Prostate gland (tissue), 2 donors: ENCODE measurements around the gene CECR2. TPM values are rescaled to one million over a fixed set of nuclear protein-coding genes. Genes with fewer than 3 reads are reported as not detected.

Source experiments
- DNase-seq: peaks from one replicate; pipeline ENCODE4 v3.0.0-alpha.2; 2019; ENCODE audit warnings: low spot score
- H3K27ac ChIP-seq, 2 donors: fragments of 200-600 bp; sonication (generic); 2 replicates each; pipeline ENCODE4 v1.5.1; 2017 to 2019
- H3K27me3 ChIP-seq: fragments of 200-600 bp; sonication (generic); replicated peaks from 2 replicates; pipeline ENCODE4 v1.5.1; 2019; ENCODE audit not compliant: insufficient read depth
- H3K36me3 ChIP-seq, 2 donors: fragments of 200-600 bp; sonication (generic); 1 replicate in 1 of 2; 2 replicates in 1 of 2; pipeline versions ENCODE4 v1.5.1 to v1.8.1; 2017 to 2019
- H3K4me1 ChIP-seq: fragments of 200-600 bp; sonication (generic); replicated peaks from 2 replicates; pipeline ENCODE4 v1.5.1; 2019
- H3K4me3 ChIP-seq, 2 donors: fragments of 200-600 bp; sonication (generic); 2 replicates each; pipeline ENCODE4 v1.5.1; 2017 to 2019
- H3K9me3 ChIP-seq: fragments of 200-600 bp; sonication (generic); 2 replicates; pipeline ENCODE4 v1.5.1; 2017
- CTCF ChIP-seq, 4 experiments: fragments of 200-600 bp in 2 of 4; fragments of 450-650 bp in 2 of 4; sonication (generic) in 2 of 4; IDR thresholded peaks; 1 replicate in 3 of 4; 2 replicates in 1 of 4; pipeline ENCODE4 v1.5.1; 2016 to 2019; ENCODE audit warnings: antibody characterized with exemption in 4 of 4, mild to moderate bottlenecking in 2 of 4, moderate library complexity in 2 of 4
- POLR2A ChIP-seq: fragments of 450-650 bp; IDR thresholded peaks from one replicate; pipeline ENCODE4 v1.6.1; 2016; ENCODE audit warnings: antibody characterized with exemption, mild to moderate bottlenecking
- POLR2AphosphoS5 ChIP-seq: sonication (generic); formaldehyde crosslinking; IDR thresholded peaks from one replicate; pipeline ENCODE4 v1.6.1; 2017; ENCODE audit warnings: antibody characterized with exemption
- WGBS: methylation state at CpG from one replicate; pipeline ENCODE4 v1.1.5; 2018; 5-methylcytosine and 5-hydroxymethylcytosine counted together
- intact Hi-C: fragments of 100-400 bp; cut with DNase I; formaldehyde crosslinking; loops from one replicate; pipeline ENCODE4 v1.14.2; 2022
- total RNA-seq, 2 donors: library from RNA; depleted of rRNA; stranded (reverse); fragments of >200 nt; gene quantifications; one replicate each; pipeline ENCODE4 v1.1.0, GENCODE V29; 2016

CECR2 gene
- total RNA-seq, 2 donors from 2014 or later: 3.1 to 10.1 TPM

GRCh38 chr22:17349172-17349571, 20.1 kb upstream of the CECR2 start:
- TF ChIP-seq CTCF (IDR thresholded peaks at IDR 0.05) (no peak), POLR2AphosphoS5 (no peak), POLR2A (no peak)
- WGBS: 36% methylated on average over 10 of the region's 10 CpGs
- intact Hi-C loops: no loop called here
- H3K27ac ChIP-seq: no peak overlapping the region
- no peaks in the 10 kb centered on the region for H3K36me3 ChIP-seq
- DNase-seq: no peak
- H3K9me3 ChIP-seq: no peaks in the 10 kb centered on the region
- H3K4me3 ChIP-seq: peak overlapping the region in 1 of 2 donors; percentile 9
- H3K4me1 ChIP-seq: no peaks in the 10 kb centered on the region
- no peaks in the 10 kb centered on the region for H3K27me3 ChIP-seq

GRCh38 chr22:17350292-17350691, 19.0 kb upstream of the CECR2 start:
- WGBS: 48% methylated on average over 3 of the region's 3 CpGs
- Histone ChIP-seq H3K27ac (no peak overlapping the region), H3K36me3 (no peaks in the 10 kb centered on the region), H3K4me3 (no peak overlapping the region), H3K9me3 (no peaks in the 10 kb centered on the region), H3K4me1 (no peaks in the 10 kb centered on the region), H3K27me3 (no peaks in the 10 kb centered on the region)
- DNase-seq: no peak
- TF ChIP-seq POLR2AphosphoS5: no peak
- TF ChIP-seq POLR2A: no peak
- TF ChIP-seq CTCF (IDR thresholded peaks at IDR 0.05): no peak
- intact Hi-C loops: no loop called here

GRCh38 chr22:17352798-17353197, 16.5 kb upstream of the CECR2 start:
- Histone ChIP-seq H3K9me3 (no peaks in the 10 kb centered on the region), H3K27ac (no peak overlapping the region), H3K36me3 (no peaks in the 10 kb centered on the region), H3K27me3 (no peaks in the 10 kb centered on the region), H3K4me3 (no peak overlapping the region), H3K4me1 (no peaks in the 10 kb centered on the region)
- TF ChIP-seq POLR2AphosphoS5 (no peak), CTCF (IDR thresholded peaks at IDR 0.05) (no peak), POLR2A (no peak)
- 94% methylated on average over 4 of the region's 4 CpGs for WGBS
- DNase-seq: no peak
- intact Hi-C loops: no loop called here

GRCh38 chr22:17357688-17358087, 11.6 kb upstream of the CECR2 start:
- no peak for TF ChIP-seq POLR2AphosphoS5
- TF ChIP-seq CTCF (IDR thresholded peaks at IDR 0.05): no peak
- no peak for TF ChIP-seq POLR2A
- no peak overlapping the region for H3K4me3 ChIP-seq

GRCh38 chr22:17358415-17358814, 10.8 kb upstream of the CECR2 start:
- no peak for TF ChIP-seq CTCF (IDR thresholded peaks at IDR 0.05)
- no peak for TF ChIP-seq POLR2A
- no peak for TF ChIP-seq POLR2AphosphoS5
- Histone ChIP-seq H3K27me3 (no peaks in the 10 kb centered on the region), H3K27ac (no peak overlapping the region), H3K9me3 (no peaks in the 10 kb centered on the region), H3K4me1 (no peaks in the 10 kb centered on the region), H3K36me3 (no peaks in the 10 kb centered on the region), H3K4me3 (no peak overlapping the region)
- intact Hi-C loops: no loop called here
- 63% methylated on average over 9 of the region's 9 CpGs for WGBS
- no peak for DNase-seq

More at GRCh38 chr22:17357688-17358087, 11.6 kb upstream of the CECR2 start:
- Histone ChIP-seq H3K27ac (no peak overlapping the region), H3K9me3 (no peaks in the 10 kb centered on the region), H3K27me3 (no peaks in the 10 kb centered on the region), H3K36me3 (no peaks in the 10 kb centered on the region), H3K4me1 (no peaks in the 10 kb centered on the region)
- intact Hi-C loops: no loop called here
- no peak for DNase-seq
- WGBS: 82% methylated on average over 2 of the region's 2 CpGs
